ENCODE data around the gene ATP6V0B. TPM values are rescaled to one million over a fixed set of nuclear protein-coding genes. Genes with fewer than 3 reads are reported as not detected.

Gene ATP6V0B
- total and polyA plus RNA-seq, 4 donors: 69.5 to 277 (median 129) TPM

GRCh38 chr1:44016041-44016889 lies 41.5 kb downstream of the ATP6V0B start:
- Histone ChIP-seq H3K9me3 (ENCODE audit: control insufficient read depth in 4 of 4, low read length in 3 of 4) (no peaks in the 10 kb centered on the region), H3K4me3 (ENCODE audit: low read depth in 1 of 3, low read length in 3 of 3) (no peak overlapping the region), H3K27me3 (ENCODE audit: control insufficient read depth in 4 of 4, insufficient read depth in 4 of 4, low read length in 3 of 4) (no peaks in the 10 kb centered on the region), H3K27ac (ENCODE audit: low read depth in 1 of 2, low read length in 2 of 2) (no peak overlapping the region), H3K36me3 (ENCODE audit: control insufficient read depth in 4 of 4, insufficient read depth in 3 of 4, low read depth in 1 of 4, low read length in 3 of 4) (no peaks in the 10 kb centered on the region), H3K4me1 (ENCODE audit: control insufficient read depth in 4 of 4, insufficient read depth in 4 of 4, low read length in 3 of 4) (no peaks in the 10 kb centered on the region), H3K9ac (ENCODE audit: low read depth in 1 of 2, low read length in 2 of 2) (no peak overlapping the region)
- WGBS: 90% methylated on average over 20 of the region's 20 CpGs
- TF ChIP-seq YY1 (IDR thresholded peaks at IDR 0.05): no peak
- no peak for TF ChIP-seq FOXA1 (IDR thresholded peaks at IDR 0.05)
- TF ChIP-seq, protein P1, sequence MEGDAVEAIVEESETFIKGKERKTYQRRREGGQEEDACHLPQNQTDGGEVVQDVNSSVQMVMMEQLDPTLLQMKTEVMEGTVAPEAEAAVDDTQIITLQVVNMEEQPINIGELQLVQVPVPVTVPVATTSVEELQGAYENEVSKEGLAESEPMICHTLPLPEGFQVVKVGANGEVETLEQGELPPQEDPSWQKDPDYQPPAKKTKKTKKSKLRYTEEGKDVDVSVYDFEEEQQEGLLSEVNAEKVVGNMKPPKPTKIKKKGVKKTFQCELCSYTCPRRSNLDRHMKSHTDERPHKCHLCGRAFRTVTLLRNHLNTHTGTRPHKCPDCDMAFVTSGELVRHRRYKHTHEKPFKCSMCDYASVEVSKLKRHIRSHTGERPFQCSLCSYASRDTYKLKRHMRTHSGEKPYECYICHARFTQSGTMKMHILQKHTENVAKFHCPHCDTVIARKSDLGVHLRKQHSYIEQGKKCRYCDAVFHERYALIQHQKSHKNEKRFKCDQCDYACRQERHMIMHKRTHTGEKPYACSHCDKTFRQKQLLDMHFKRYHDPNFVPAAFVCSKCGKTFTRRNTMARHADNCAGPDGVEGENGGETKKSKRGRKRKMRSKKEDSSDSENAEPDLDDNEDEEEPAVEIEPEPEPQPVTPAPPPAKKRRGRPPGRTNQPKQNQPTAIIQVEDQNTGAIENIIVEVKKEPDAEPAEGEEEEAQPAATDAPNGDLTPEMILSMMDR (IDR thresholded peaks at IDR 0.05; ENCODE audit: low read depth, low read length, missing input control): no peak
- no peak for TF ChIP-seq EGR1 (IDR thresholded peaks at IDR 0.05; ENCODE audit: low read depth in 2 of 2)
- no peak for TF ChIP-seq RXRA (IDR thresholded peaks at IDR 0.05)
- TF ChIP-seq, protein P2, sequence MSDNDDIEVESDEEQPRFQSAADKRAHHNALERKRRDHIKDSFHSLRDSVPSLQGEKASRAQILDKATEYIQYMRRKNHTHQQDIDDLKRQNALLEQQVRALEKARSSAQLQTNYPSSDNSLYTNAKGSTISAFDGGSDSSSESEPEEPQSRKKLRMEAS (IDR thresholded peaks at IDR 0.05): no peak
- TF ChIP-seq, protein P3, sequence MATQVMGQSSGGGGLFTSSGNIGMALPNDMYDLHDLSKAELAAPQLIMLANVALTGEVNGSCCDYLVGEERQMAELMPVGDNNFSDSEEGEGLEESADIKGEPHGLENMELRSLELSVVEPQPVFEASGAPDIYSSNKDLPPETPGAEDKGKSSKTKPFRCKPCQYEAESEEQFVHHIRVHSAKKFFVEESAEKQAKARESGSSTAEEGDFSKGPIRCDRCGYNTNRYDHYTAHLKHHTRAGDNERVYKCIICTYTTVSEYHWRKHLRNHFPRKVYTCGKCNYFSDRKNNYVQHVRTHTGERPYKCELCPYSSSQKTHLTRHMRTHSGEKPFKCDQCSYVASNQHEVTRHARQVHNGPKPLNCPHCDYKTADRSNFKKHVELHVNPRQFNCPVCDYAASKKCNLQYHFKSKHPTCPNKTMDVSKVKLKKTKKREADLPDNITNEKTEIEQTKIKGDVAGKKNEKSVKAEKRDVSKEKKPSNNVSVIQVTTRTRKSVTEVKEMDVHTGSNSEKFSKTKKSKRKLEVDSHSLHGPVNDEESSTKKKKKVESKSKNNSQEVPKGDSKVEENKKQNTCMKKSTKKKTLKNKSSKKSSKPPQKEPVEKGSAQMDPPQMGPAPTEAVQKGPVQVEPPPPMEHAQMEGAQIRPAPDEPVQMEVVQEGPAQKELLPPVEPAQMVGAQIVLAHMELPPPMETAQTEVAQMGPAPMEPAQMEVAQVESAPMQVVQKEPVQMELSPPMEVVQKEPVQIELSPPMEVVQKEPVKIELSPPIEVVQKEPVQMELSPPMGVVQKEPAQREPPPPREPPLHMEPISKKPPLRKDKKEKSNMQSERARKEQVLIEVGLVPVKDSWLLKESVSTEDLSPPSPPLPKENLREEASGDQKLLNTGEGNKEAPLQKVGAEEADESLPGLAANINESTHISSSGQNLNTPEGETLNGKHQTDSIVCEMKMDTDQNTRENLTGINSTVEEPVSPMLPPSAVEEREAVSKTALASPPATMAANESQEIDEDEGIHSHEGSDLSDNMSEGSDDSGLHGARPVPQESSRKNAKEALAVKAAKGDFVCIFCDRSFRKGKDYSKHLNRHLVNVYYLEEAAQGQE (IDR thresholded peaks at IDR 0.05): no peak
- TF ChIP-seq TAF1 (conservative IDR thresholded peaks at IDR 0.05): no peak
- TF ChIP-seq GABPA (IDR thresholded peaks at IDR 0.05 in 1 of 2, conservative IDR thresholded peaks at IDR 0.05 in 1 of 2): no peak
- no peak for TF ChIP-seq ATF3 (IDR thresholded peaks at IDR 0.05)
- no peak for TF ChIP-seq SP1 (IDR thresholded peaks at IDR 0.05)
- no peak for TF ChIP-seq HNF4A (conservative IDR thresholded peaks at IDR 0.05)
- no peak for TF ChIP-seq JUND (IDR thresholded peaks at IDR 0.05)
- TF ChIP-seq RAD21 (IDR thresholded peaks at IDR 0.05): no peak
- no peak for TF ChIP-seq NR2F2 (IDR thresholded peaks at IDR 0.05)
- no peak for TF ChIP-seq FOXA2 (IDR thresholded peaks at IDR 0.05)
- no peak for TF ChIP-seq HNF4G (IDR thresholded peaks at IDR 0.05)
- DNase-seq (ENCODE audit: low spot score): no peak

DNA sequence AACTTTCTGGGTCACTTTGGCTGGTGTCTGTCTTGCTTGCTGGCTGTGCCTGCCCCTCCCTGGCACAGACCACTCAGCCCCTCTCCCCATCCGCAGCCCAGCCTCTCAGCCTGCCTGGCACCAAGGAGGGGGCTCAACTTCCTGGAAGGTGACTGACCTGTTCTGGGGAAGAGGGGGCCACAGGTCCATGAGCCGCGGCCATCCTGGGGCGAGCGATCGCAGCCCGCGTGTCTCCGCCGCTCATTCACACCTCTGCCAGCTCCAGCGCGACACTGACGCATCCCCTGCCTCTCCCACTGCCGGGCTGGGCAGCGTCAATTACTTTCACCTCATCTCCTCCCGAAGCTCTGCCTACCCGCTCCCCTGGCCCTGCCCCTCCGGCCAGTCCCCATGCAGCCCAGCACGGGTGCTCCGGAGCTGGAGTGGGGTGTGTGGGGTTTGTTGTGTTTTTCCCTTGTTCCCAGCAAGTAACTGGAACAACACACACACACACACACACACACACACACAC lies 42.2 kb downstream of the ATP6V0B start:
- Histone ChIP-seq H3K4me3 (ENCODE audit: low read depth in 1 of 3, low read length in 3 of 3) (no peak overlapping the region), H3K4me1 (ENCODE audit: control insufficient read depth in 4 of 4, insufficient read depth in 4 of 4, low read length in 3 of 4) (no peaks in the 10 kb centered on the region), H3K36me3 (ENCODE audit: control insufficient read depth in 4 of 4, insufficient read depth in 3 of 4, low read depth in 1 of 4, low read length in 3 of 4) (no peaks in the 10 kb centered on the region), H3K27ac (ENCODE audit: low read depth in 1 of 2, low read length in 2 of 2) (no peak overlapping the region), H3K9me3 (ENCODE audit: control insufficient read depth in 4 of 4, low read length in 3 of 4) (no peaks in the 10 kb centered on the region), H3K27me3 (ENCODE audit: control insufficient read depth in 4 of 4, insufficient read depth in 4 of 4, low read length in 3 of 4) (no peaks in the 10 kb centered on the region), H3K9ac (ENCODE audit: low read depth in 1 of 2, low read length in 2 of 2) (no peak overlapping the region)
- no peak for DNase-seq (ENCODE audit: low spot score)
- WGBS: 91% methylated on average over 20 of the region's 20 CpGs
- TF ChIP-seq SP1 (IDR thresholded peaks at IDR 0.05) (no peak), RAD21 (IDR thresholded peaks at IDR 0.05) (no peak), TAF1 (conservative IDR thresholded peaks at IDR 0.05) (no peak), JUND (IDR thresholded peaks at IDR 0.05) (no peak), HNF4G (IDR thresholded peaks at IDR 0.05) (no peak), YY1 (IDR thresholded peaks at IDR 0.05) (no peak), HNF4A (conservative IDR thresholded peaks at IDR 0.05) (no peak), NR2F2 (IDR thresholded peaks at IDR 0.05) (no peak), GABPA (IDR thresholded peaks at IDR 0.05 in 1 of 2, conservative IDR thresholded peaks at IDR 0.05 in 1 of 2) (no peak), RXRA (IDR thresholded peaks at IDR 0.05) (no peak), EGR1 (IDR thresholded peaks at IDR 0.05; ENCODE audit: low read depth in 2 of 2) (no peak)
- TF ChIP-seq, protein P4, sequence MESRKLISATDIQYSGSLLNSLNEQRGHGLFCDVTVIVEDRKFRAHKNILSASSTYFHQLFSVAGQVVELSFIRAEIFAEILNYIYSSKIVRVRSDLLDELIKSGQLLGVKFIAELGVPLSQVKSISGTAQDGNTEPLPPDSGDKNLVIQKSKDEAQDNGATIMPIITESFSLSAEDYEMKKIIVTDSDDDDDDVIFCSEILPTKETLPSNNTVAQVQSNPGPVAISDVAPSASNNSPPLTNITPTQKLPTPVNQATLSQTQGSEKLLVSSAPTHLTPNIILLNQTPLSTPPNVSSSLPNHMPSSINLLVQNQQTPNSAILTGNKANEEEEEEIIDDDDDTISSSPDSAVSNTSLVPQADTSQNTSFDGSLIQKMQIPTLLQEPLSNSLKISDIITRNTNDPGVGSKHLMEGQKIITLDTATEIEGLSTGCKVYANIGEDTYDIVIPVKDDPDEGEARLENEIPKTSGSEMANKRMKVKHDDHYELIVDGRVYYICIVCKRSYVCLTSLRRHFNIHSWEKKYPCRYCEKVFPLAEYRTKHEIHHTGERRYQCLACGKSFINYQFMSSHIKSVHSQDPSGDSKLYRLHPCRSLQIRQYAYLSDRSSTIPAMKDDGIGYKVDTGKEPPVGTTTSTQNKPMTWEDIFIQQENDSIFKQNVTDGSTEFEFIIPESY (IDR thresholded peaks at IDR 0.05): no peak
- TF ChIP-seq, protein P2 (IDR thresholded peaks at IDR 0.05): no peak

Measured in liver (tissue), 9 donors.